T-helper 1 cell treated with Interleukin-12 subunit alpha and Interleukin-12 subunit beta and Interleukin-4 antibody, amounts not matched to agents 30 ng/mL and 1 ng/mL, for 36 hours (primary cell): ENCODE measurements around the gene RPS27L. TPM values are rescaled to one million over a fixed set of nuclear protein-coding genes. Genes with fewer than 3 reads are reported as not detected.

Experiments used
- intact Hi-C: fragments of 100-400 bp; cut with micrococcal nuclease; formaldehyde crosslinking; loops from one replicate; pipeline ENCODE4 v1.15.1; 2024
- total RNA-seq: library from RNA; stranded (reverse); gene quantifications from 2 replicates; pipeline ENCODE4 v1.2.3, GENCODE V29; 2022

Gene RPS27L
- total RNA-seq, 1 donor from 2014 or later: 243 TPM

DNA sequence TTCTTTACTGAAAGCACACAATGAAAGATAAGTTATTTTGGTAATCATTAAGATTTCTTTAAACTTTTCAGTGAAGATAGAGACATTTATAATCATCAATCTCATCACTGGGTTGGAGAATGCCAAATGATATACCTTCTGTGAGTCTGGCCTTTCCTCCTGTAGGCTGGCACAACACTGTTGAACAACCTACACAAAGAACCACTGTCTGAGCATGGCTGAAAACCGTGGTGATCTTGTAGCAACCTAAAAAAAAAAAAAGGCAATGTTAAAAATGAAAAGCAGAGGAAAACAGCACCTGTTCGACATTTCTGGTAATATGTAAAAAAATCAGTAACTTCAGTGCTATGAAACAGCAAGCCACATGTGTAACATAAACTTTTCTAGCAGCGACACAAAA lies 1.8 kb downstream of the RPS27L start:
- intact Hi-C loops: loop anchor here (5.0 kb wide), 1 partner anchor 282 kb away; no protein-coding TSS in a partner anchor

DNA sequence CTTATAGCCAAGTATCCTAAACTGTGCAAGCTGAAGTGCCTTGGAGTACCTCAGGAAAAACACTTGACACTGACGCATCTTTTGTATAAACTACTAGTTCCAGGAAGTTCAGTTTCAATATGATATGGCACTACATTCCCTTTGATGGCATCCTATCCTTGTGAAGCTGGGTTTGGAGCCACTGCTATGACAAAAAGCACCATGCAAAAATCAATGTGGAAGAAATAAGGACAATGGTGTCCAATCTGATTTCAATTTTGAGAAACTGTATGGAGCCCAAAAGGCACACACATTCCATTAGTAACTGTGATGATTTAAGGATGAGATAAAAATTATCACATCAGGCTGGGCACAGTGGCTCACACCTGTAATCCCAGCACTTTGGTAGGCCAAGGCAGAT lies 5.6 kb downstream of the RPS27L start:
- intact Hi-C loops: no loop called here

DNA sequence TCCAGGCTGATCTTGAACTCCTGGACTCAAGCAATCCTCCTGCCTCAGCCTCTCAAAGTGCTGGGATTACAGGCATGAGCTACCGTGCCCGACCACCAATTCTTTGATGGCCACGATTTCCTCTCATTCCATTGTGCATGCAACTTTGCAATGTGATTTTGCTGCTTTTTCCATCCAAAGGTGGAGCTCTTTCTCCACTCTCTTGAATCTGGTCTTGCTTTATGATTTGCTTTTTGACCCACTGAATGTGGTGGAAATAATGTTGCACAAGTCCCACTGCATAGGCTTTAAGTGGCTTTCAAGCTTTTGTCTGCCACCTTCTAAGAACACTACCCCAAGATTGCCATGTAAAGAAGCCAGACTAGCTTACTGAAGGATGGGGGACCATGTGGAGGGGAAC lies 10.6 kb downstream of the RPS27L start:
- intact Hi-C loops: no loop called here

DNA sequence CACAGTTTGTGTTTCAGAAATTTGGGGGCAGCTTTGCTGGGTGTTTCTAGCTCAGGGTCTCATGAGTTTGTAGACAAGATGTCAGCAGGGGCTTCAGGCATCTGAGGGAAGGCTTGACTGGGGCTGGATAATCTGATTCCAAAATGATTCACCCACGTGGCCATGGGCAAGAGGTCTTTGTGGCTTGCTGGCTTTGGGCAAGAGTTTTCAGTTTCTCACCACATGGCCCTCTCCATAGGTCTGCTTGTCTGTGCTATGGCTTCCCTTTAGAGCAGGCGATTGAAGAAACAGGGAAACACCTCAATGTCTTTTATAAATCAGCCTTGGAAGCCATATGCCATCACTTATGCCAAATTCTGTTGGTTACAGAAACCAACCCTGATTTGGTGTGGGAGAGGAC lies 11.9 kb downstream of the RPS27L start:
- intact Hi-C loops: no loop called here

DNA sequence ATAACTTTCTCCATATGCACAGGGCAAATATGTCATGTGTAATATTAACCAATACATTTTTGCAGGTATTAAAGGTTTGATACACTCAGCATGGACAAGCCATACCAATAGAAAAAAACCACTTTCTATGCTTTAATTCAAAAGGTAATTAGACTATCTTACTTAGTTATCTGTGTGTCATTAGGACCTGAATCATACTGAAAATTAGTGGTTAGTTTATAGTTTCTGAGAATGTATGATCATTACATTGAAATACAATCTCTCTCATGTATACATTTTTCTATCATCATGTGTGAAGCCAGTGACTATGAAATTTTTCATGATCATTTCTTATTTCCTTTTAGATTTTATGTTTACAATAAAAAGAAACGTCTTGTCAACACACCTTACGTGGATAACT lies 16.3 kb downstream of the RPS27L start:
- intact Hi-C loops: no loop called here

DNA sequence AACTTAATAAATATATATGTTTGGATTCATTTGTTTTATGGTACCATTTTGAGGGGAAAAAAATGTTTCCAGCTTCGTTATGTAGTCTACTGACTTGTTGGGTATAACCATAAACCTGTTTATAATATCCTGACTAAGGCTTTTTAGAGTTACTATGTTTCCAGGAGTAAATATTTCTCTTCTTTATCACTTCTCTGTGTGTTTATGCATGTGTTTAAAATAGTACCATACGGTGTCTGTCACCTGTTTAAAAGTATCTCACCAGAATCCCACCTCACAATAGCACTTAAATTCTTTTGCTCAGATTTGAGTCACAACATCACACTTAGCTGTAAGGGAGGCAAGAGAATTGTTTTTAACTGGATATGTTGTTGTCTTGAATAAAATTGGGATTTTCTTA lies 20.5 kb downstream of the RPS27L start:
- intact Hi-C loops: no loop called here

DNA sequence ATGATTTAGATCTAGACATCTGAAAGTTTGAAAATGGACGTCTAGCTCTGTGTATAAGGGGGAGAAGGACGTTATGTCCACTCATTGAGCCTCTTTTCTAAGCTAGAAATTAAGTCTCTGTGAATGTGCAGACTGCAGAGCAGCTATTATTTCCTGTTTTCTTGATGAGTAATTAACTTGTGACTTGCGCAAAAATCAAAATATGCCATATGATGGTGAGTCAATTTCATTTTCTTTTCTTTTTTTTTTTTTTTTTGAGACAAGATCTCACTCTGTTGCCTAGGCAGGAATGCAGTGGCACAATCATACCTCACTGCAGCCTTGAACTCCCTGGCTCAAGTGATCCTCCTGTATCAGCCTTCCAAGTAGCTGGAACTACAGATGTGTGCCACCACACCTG lies 21.5 kb downstream of the RPS27L start:
- intact Hi-C loops: no loop called here

DNA sequence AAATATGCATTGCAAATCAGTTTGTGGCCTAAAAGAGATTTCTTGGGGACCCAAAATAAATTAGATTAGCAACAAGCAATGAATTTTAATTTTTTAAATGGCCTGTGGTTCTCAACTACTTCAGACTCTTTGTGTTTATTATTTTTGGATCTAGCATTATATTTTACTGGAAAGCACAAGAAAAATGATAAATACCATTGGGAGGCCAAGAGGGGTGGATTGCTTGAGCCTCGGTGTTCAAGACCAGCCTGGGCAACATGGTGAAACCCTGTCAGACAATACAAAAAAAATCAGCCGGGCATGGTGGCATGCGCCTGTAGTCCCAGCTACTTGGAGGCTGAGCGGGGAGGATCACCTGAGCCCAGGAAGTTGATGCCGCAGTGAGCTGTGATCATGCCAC lies 22.0 kb downstream of the RPS27L start:
- intact Hi-C loops: no loop called here

DNA sequence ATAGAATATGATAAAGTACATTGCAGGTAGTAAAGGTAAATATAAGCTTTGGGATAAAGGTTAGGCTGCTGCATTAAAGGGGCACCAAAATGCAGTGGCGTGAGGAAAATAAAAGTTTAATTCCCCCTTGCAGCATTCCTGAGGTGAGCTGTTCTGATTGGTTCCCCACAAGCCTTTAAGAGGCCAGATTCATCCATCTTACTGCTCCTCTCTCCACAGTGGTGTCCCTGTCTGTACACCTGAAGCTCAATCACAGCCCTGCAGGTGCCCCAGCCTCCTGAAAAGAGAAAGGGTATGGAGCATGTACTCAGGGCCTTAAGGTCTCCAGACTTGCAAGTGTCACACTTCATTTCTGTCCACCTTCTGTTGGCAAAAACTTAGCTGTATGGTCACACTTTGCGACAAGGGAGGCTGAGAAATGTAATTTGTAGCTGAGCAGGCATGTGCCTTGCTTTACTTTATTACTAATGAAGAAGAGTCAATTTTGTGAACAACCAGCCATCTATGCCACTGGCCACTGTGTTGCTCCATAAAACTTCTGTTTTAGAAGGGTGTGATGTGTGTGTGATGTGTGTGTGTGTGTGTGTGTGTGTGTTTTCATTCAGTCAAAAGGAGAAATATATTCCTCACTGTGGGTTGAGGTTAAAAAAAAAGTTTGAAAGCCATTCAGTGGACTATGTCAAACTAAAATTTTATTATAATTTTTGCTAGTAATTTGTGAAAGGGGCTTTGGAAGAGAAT lies 22.9 kb downstream of the RPS27L start:
- intact Hi-C loops: no loop called here

DNA sequence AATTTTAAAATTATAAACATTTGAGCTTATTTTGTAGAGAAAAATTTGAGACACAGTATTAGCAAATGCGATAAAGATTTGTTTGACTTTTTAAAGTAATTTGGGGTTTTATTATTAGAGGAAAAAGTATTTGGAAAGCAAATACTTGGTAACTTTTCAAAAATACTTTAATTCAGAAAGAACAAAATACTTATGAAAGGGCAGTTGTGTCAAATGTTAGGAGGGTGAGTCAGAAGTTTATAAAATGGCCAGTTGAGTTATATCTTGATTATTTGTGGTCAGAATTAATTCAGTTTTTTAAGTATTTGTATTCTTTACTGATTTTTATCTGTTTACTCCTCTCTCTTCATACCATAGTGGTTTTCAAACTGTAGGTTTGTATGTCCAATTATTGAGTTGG lies 23.5 kb downstream of the RPS27L start:
- intact Hi-C loops: no loop called here

DNA sequence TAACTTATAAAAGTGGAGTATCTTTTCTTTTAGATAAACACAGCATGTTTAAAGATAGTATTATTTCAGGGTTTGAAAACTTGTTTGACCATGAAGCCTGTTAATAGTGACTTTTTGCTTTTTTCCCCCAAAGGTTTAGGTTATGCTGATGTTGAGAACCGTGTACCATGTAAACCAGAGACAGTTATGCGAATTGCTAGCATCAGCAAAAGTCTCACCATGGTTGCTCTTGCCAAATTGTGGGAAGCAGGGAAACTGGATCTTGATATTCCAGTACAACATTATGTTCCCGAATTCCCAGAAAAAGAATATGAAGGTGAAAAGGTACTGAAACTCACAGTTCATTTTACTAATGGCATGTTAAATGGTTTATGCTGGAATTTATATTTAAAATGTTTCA lies 30.6 kb downstream of the RPS27L start:
- intact Hi-C loops: no loop called here

DNA sequence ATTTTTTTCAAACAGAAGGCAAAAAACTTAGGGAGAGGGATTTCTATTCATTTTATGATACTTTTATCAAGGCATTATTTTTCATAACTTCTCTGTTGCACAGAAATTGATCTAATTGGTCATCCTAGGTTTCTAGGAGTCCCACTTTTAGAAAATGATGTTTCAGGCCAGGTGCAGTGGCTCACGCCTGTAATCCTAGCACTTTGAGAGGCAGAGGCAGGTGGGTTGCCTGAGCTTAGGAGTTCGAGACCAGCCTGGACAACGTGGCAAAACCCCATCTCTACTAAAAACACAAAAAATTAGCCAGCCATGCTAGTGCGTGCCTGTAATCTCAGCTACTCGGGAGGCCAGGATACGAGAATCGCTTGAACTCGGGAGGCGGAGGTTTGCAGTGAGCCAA lies 32.8 kb downstream of the RPS27L start:
- intact Hi-C loops: no loop called here

DNA sequence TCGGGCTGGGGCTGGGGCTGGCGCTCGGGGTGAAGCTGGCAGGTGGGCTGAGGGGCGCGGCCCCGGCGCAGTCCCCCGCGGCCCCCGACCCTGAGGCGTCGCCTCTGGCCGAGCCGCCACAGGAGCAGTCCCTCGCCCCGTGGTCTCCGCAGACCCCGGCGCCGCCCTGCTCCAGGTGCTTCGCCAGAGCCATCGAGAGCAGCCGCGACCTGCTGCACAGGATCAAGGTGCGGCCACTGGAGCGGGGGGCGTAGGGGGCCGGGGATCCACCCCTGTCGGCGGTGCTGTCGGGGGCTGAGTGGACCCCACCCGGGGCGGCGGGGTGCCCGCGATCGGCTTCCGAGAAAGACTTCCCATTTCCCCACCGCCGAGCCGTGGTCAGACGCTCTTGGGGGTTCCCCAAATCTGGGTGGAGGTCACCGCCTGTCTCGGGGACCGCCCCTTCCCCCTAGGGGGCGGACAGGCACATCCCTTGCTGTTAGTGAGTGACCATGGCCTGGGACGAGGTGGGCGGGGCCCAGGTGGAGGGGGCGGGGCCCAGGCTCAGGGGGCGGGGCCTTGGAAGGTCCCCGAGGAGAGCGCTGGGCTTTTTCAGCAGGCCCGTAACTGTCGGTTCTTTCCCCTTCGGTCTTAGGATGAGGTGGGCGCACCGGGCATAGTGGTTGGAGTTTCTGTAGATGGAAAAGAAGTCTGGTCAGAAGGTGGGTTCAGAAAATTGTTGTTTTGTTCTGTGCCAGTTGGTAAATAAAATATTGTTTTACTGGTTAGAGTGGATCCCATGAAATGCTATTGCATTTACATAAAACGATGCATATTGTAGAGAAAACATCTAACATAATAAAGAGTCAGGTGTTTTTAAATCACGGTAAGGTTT lies 35.0 kb downstream of the RPS27L start:
- intact Hi-C loops: loop anchor here (1.0 kb wide), 2 partner anchors 67 to 74 kb away; partner anchors contain the start of gene RAB8B

DNA sequence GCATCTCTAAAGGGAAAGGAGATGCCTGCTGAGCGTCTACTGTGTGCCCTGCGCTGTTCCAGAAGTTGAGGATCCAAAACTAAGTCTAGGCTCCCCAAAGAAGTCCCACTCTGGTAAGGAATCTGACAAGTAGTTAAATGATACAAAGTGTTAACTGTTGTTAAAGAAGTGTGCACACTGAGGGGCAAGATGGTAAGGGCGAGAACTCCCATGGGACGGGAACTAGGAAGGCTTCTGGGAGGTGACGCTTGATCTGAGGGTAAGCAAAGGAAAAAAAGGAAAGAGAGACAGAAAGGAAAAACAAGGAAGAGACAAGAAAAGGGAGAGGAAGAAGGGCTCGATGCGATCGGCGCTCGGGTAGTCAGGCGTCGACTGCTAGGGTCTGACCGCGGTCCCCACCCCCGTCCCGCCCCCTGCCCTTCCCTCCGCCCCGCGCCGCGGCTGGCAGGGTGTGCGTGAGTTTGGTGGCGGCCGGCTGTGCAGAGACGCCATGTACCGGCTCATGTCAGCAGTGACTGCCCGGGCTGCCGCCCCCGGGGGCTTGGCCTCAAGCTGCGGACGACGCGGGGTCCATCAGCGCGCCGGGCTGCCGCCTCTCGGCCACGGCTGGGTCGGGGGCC lies 35.8 kb downstream of the RPS27L start, which contains the start of gene LACTB:
TSS of gene LACTB (plus strand) at position 480 of the 620 bp plus-strand sequence. CDS start at position 491, 11 bp downstream.
- intact Hi-C loops: loop anchor here (1.0 to 2.0 kb wide), 6 partner anchors 36 to 973 kb away; partner anchors contain the start of genes APH1B, RAB8B, RPS27L and SNX1

DNA sequence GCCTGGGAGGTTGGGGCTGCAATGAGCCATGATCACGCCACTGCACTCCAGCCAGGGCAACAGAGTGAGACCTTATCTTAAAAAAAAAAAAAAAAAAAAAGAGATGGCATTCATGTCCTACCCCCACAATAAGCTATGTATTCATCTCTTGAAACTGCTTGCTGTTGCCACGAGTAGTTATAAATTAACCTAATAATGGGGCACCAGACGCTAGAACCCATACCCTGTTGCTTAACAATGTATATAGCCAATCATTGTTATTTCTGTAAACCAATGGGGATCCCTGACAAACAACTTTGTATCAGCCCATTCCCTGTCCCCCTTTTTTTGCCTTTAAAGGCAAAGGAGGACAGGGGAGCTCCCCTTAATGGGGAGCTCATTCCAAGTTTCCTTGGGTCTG lies 38.4 kb downstream of the RPS27L start:
- intact Hi-C loops: no loop called here

DNA sequence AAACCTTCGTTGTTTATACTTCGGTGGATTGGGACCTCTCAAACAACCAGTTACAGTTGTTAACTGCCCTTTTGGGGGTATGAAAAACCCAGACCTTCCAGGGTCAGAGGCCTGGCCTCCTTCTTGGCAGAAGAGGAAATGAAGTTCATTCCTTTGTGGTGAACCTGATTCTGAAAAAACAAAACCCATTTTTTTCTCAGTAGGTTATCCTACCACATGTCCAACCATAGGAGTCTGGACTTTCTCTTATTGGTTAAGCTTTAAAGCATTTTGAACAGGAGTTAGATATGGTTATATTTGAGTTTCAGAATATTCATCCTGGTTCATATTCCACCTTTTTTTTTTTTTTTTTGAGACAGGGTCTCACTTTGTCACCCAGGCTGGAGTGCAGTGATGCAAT lies 42.8 kb downstream of the RPS27L start:
- intact Hi-C loops: no loop called here

DNA sequence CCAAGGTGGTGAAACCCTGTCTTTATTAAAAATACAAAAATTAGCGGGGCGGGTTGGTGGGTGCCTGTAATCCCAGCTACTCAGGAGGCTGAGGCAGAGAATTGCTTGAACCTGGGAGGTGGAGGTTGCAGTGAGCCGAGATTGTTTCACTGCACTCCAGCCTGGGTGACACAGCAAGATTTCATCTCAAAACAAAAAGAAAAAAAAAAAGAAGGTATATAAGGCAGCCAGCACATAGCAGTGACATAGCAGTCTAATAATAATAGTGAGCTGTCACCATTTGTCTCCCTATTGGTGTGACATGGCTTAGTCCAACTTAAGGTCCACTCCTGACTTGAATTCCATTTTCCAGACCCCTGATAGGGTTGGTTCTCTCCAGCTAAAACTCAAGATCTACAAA lies 44.4 kb downstream of the RPS27L start:
- intact Hi-C loops: no loop called here

DNA sequence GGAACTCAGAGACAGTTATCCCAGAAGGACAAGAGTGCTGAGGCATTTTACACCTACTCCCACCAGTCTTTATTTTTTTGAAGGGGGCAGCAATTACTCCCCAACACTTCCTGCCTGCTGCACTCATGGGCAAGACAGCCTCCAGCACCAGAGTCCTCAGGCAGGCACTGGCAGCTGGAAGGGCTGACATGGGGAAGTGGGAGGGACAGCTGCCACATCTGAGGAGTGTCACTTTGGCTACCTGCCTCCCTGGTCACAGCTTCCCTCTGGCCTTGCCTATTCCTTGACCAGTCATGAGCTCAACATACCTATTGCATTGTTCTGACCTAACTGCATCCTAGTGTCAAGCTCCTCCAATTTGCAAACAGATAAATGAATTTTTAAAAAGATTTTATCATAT lies 45.8 kb downstream of the RPS27L start:
- intact Hi-C loops: no loop called here

DNA sequence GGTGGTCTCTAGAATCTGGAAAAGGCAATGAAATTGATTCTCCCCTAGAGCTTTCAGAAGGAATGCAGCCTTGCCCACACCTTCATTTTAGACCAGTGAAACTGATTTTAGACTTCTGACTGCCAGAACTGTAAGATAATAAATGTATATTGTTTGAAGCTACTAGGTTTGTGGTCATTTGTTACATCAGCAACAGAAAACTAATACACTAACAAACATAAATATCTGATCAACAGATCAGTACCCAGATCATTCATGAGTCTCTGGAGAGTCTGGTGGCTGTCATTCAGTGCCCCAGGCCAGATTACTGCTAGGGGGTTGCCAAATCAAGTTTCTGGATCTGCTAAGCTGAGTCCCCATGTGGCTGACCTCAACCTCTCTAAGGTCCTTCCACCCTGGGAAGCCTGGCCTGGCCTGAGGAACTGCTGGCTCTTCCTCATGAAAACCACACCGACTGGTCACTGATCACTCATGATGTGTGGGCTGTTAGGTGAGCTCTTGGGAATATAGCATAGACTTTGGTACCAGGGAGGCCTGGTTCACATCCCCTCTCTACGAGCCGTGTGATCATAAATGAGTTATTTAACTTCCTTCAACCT lies 46.8 kb downstream of the RPS27L start:
- intact Hi-C loops: no loop called here

DNA sequence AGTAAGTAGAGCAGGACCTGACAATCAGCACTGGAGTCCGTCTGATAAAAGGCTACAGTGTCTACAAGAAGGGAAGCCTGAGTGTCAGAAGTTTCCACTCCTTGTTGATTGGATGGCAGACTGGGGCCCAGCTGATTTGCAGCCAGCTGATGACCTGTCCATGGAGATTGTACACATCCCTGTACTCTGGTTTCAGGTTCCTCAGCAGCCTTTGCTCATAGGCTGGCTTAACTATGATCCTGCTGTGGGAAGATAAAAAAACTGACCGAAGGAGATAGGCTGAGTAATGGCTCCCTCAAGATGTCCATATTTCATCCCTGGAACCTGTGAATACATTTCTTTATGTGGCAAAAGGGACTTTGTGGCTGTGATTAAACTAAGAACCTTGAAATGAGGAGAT lies 47.4 kb downstream of the RPS27L start:
- intact Hi-C loops: no loop called here

DNA sequence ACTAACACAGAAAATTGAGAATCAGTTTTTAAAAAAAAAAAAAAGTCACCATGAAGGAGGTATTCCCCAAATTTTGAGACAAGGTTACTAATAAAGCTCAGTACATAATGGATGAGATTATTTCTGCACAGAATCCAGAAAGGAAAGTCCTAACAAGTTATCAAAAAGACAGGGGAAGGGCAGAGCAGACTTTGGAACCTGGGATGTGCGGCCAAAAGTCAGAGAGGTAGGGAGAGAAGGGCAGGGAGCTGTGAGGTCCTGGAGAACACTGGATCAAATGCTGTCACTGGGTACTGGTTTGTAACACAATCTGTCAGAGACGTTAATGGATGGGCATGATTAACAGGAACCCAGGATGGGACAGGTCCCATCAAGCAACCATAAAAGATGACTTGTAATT lies 47.8 kb downstream of the RPS27L start:
- intact Hi-C loops: no loop called here
